ENCODE data around the gene RIN3. TPM values are rescaled to one million over a fixed set of nuclear protein-coding genes. Genes with fewer than 3 reads are reported as not detected.

The RIN3 gene
- total RNA-seq, 1 donor from 2014 or later: 12.7 TPM

GRCh38 chr14:92599811-92600210 is 86.2 kb downstream of the RIN3 start:
- H3K27me3 Mint-ChIP-seq (ENCODE audit: low read depth): no peaks in the 10 kb centered on the region
- TF ChIP-seq CTCF (conservative IDR thresholded peaks at IDR 0.05): no peak
- no peaks in the 10 kb centered on the region for H3K9me3 Mint-ChIP-seq
- DNase-seq (ENCODE audit: low read depth, low spot score): no peak
- peaks cover 30% of the 10 kb centered on the region for H3K4me1 Mint-ChIP-seq
- peak overlapping the region; percentile 79 for H3K27ac Mint-ChIP-seq (ENCODE audit: unreplicated experiment)
- H3K36me3 Mint-ChIP-seq (ENCODE audit: low read depth): peaks cover 5% of the 10 kb centered on the region
- H3K4me3 Mint-ChIP-seq: no peak overlapping the region

GRCh38 chr14:92600318-92601053 is 86.9 kb downstream of the RIN3 start:
- TF ChIP-seq CTCF (conservative IDR thresholded peaks at IDR 0.05): no peak
- no peaks in the 10 kb centered on the region for H3K9me3 Mint-ChIP-seq
- no peaks in the 10 kb centered on the region for H3K27me3 Mint-ChIP-seq (ENCODE audit: low read depth)
- H3K27ac Mint-ChIP-seq (ENCODE audit: unreplicated experiment): peak overlapping the region; percentile 13
- H3K4me1 Mint-ChIP-seq: peaks cover 30% of the 10 kb centered on the region
- H3K4me3 Mint-ChIP-seq: no peak overlapping the region
- DNase-seq (ENCODE audit: low read depth, low spot score): no peak
- H3K36me3 Mint-ChIP-seq (ENCODE audit: low read depth): peaks cover 2% of the 10 kb centered on the region

GRCh38 chr14:92601131-92601710 is 87.6 kb downstream of the RIN3 start:
- TF ChIP-seq CTCF (conservative IDR thresholded peaks at IDR 0.05): no peak
- no peak for DNase-seq (ENCODE audit: low read depth, low spot score)
- Mint-ChIP-seq H3K4me3 (no peak overlapping the region), H3K9me3 (no peaks in the 10 kb centered on the region), H3K27ac (ENCODE audit: unreplicated experiment) (no peak overlapping the region), H3K36me3 (ENCODE audit: low read depth) (peaks cover 2% of the 10 kb centered on the region), H3K4me1 (peaks cover 30% of the 10 kb centered on the region), H3K27me3 (ENCODE audit: low read depth) (no peaks in the 10 kb centered on the region)

GRCh38 chr14:92601757-92602417 is 88.3 kb downstream of the RIN3 start:
- peaks cover 2% of the 10 kb centered on the region for H3K36me3 Mint-ChIP-seq (ENCODE audit: low read depth)
- DNase-seq (ENCODE audit: low read depth, low spot score): no peak
- no peaks in the 10 kb centered on the region for H3K27me3 Mint-ChIP-seq (ENCODE audit: low read depth)
- H3K4me3 Mint-ChIP-seq: no peak overlapping the region
- H3K9me3 Mint-ChIP-seq: no peaks in the 10 kb centered on the region
- peaks cover 30% of the 10 kb centered on the region for H3K4me1 Mint-ChIP-seq
- TF ChIP-seq CTCF (conservative IDR thresholded peaks at IDR 0.05): no peak
- H3K27ac Mint-ChIP-seq (ENCODE audit: unreplicated experiment): no peak overlapping the region

- Mint-ChIP-seq H3K36me3 (ENCODE audit: low read depth) (no peaks in the 10 kb centered on the region), H3K4me1 (peaks cover 30% of the 10 kb centered on the region), H3K4me3 (no peak overlapping the region), H3K27me3 (ENCODE audit: low read depth) (no peaks in the 10 kb centered on the region), H3K27ac (ENCODE audit: unreplicated experiment) (no peak overlapping the region), H3K9me3 (no peaks in the 10 kb centered on the region)
- DNase-seq (ENCODE audit: low read depth, low spot score): no peak
- no peak for TF ChIP-seq CTCF (conservative IDR thresholded peaks at IDR 0.05)
These were observed 90.0 kb downstream of the RIN3 start for GRCh38 chr14:92603309-92604242.

Measured in neural crest cell (in vitro differentiated cells).